A549 treated with CpdA at 1 μM for 4 hours (cell line): ENCODE results near the gene TMEM203. TPM values are rescaled to one million over a fixed set of nuclear protein-coding genes. Genes with fewer than 3 reads are reported as not detected.

ENCODE experiments used
- total RNA-seq: library from RNA; stranded (reverse); fragments of 200-300 nt; extraction: Qiagen RNA extraction; gene quantifications from 5 replicates; pipeline ENCODE4 v1.2.3, GENCODE V29; 2022; ENCODE audit warnings: low read depth

TMEM203 gene, protein sequence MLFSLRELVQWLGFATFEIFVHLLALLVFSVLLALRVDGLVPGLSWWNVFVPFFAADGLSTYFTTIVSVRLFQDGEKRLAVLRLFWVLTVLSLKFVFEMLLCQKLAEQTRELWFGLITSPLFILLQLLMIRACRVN
- total RNA-seq, result 32.9 to 47.1 TPM (median 45.3 TPM) in 5 replicates

DNA sequence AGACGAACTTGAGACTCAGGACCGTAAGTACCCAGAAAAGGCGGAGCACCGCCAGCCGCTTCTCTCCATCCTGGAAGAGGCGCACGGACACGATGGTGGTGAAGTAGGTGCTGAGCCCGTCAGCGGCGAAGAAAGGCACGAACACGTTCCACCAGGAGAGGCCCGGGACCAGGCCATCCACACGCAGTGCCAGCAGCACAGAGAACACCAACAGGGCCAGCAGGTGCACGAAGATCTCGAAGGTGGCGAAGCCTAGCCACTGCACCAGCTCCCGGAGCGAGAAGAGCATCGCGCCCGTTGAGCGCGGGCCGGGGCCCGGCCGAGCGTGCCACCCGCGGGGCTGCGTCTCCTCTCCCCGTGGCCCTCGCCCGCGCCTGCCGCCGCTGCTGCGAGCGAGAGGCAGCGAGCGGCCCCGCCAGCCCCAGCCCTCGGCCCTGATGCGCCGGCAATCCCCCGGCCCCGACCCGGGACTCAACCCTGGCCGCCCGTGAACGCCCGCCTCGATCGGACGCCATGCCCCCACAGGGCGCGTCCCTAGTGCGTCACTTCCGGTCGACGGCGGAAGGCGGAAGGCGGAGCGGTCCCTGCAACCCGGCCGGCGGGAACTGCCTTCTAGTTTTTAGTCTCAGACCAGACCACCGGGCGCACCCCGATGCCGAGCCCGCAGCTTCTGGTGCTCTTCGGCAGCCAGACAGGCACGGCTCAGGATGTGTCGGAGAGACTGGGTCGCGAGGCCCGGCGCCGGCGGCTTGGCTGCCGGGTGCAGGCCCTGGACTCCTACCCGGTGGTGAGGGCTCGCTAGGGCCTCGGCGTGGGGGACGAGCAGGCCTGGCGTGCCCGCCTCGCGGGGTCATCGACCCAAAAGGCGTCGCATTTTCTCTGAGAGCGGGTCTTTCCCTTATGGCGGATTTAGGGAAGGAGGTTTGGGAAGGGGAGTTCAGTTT is at the start of gene TMEM203, which contains the start of gene NDOR1:
Gene TMEM203, minus strand, starts transcription at position 523 of the 944 bp plus-strand sequence. Its CDS starts 234 bp downstream, at position 289.
Gene NDOR1, plus strand, starts transcription at position 575 of the 944 bp plus-strand sequence. Its CDS starts 78 bp downstream, at position 653.

DNA sequence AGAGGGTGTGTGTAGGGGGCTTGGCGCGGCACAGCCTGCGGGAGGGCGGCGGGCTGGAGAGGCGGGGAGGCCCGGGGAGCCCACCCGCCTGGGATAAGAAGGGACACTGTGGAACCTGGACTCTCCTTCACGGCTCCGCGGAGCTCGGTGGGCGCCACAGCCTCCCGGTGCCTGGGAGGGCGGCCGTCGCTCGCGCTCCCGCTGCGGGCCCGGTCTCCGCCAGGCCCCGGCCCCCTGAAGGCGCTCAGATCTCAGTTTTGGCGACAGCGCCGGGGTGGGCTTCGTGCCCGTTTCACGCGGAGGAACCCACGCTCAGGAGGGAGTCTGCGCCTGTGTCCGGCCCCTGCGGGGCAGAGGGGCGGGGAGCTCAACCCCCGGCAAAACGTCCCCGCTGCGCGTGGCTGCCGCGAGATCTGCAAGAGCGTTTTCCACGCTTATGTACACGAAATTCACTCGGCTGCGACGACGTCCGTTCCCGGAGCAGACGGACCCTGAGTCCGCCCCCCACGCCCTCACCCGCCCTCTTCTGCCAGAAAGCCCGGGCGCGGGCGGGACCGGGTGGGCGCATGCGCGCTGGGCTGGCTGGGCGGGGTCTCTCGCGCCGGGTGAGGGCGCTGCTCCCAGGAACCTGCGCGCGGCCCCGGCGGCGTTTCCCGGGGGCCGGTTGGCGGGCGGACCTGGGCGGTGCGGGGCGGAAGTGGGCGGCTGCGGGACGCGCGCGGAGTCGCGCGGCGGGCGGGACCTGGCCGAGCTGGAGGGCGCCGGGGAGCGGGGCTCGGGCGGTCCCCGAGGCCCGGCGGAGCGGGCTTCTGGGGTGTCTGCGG is 49.4 kb upstream of the TMEM203 start, which contains the start of gene NELFB:
Gene NELFB, plus strand, starts transcription at position 704 of the 824 bp plus-strand sequence.

DNA sequence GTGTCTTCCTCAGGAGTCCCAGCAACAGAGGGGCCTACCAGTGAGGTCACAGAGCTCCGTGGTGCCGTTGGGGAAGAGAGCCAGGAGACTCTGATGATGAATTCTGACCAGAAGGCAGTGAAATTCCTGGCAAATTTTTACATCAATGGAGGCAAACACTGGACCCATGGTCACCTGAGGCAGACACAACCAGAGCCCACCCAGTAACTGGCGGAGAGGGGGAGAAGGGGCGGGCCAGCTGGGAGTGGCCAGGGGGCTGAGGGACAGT is 45.7 kb upstream of the TMEM203 start, which contains the start of gene STPG3:
Gene STPG3, plus strand, starts transcription at position 93 of the 268 bp plus-strand sequence. Its CDS starts 1 bp downstream, at position 94.

DNA sequence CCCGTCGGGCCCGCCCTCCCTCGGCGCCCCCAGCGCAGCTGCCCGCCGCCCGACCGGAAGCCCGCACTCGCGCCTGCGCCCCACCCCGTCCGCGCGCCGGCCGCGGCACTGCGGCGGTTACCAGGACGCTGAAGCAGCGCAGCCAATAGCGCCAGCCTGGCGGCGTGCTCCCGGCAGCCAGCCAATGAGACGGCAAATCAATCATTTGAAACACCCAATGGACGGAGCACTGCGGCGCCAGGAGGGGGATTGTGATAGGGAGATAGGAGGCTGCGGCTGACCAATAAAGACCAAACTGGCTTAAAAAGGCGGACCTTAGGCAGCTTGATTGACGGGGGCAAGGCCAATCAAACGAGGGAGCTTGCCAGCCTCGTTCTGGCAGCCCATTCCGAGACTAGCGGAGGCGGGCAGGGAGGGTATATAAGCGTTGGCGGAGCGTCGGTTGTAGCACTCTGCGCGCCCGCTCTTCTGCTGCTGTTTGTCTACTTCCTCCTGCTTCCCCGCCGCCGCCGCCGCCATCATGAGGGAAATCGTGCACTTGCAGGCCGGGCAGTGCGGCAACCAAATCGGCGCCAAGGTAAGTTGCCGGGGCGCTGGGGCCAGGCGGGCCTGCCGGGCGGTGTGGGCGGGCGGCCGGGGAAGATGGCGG is 35.5 kb upstream of the TMEM203 start, which contains the start of gene TUBB4B:
Gene TUBB4B, plus strand, starts transcription at position 447 of the 649 bp plus-strand sequence. Its CDS starts 74 bp downstream, at position 521.

DNA sequence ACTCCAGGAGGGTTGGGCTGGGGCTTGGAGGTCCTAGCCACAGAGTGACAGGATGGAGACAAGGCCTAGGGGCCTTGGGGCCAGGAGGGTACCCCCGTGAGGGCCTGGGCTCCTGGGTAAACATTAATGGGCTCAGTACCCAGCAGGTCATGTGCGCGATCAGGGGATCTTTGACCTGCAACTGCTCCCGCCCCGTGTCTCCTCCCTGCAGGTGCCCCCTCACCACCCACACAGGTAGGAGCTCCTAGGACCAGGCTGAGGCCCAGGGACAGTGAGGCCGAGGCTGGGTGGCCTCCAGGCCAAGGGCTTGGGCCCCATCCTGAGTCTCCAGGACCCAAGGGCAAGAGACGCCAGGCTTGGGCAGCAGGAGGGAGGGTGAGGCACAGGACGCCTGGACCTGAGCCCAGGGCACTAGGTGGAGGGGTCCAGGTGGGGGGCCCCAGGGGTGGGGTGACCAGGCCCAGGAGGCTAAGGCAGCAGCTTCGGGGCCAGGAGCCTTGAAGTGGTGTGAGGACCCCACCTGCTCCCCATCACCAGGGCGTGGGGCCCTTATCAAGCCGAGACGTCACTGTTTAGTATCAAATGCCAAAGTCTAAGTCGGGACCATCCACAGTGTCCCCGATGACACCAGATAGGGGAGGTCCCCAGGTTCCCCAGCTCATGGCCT is 25.4 kb upstream of the TMEM203 start, which contains the start of gene SLC34A3:
Gene SLC34A3, plus strand, starts transcription at position 197 of the 667 bp plus-strand sequence. CDS start 802 bp downstream, outside the sequence.

DNA sequence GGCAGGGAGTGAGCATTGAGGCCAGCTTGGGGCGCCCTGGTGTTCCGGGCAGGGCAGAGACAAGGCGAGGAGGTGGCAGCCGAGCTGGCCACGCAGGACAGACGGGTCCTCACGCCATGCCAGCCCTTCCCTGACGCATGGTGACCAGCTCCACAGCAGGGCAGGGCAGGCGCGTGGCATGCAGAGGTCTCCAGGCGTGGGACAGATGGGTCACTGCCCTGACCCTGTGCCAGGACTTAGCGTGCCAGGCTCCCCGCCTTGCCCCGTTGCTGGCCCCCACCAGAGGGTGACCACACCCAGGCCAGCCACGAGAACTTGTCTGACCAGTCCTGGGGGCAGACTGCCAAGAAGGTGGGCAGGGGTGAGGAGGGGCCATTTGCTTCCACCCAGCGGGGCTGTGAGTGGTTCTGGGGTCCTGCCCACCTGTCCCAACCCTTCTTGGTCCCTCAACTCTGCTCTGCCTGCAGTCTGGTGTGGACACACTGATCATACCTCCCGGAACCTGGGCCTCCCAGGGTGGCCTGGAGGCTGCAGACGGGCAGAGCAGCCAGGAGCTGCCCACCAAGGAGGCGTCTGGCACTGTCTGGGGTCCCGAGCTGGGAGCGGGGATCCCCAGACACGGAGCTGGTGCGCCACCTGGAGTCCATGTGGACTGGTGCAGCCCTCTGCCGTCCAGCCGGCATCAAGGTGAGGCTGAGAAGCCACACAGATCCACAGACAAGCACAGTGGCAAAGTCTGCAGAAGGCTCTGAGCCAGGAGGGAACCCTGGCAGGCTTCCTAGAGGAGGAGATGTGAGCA is 21.8 kb upstream of the TMEM203 start, which contains the start of gene RNF224:
Gene RNF224, plus strand, starts transcription at position 449 of the 799 bp plus-strand sequence. CDS start 834 bp downstream, outside the sequence.

DNA sequence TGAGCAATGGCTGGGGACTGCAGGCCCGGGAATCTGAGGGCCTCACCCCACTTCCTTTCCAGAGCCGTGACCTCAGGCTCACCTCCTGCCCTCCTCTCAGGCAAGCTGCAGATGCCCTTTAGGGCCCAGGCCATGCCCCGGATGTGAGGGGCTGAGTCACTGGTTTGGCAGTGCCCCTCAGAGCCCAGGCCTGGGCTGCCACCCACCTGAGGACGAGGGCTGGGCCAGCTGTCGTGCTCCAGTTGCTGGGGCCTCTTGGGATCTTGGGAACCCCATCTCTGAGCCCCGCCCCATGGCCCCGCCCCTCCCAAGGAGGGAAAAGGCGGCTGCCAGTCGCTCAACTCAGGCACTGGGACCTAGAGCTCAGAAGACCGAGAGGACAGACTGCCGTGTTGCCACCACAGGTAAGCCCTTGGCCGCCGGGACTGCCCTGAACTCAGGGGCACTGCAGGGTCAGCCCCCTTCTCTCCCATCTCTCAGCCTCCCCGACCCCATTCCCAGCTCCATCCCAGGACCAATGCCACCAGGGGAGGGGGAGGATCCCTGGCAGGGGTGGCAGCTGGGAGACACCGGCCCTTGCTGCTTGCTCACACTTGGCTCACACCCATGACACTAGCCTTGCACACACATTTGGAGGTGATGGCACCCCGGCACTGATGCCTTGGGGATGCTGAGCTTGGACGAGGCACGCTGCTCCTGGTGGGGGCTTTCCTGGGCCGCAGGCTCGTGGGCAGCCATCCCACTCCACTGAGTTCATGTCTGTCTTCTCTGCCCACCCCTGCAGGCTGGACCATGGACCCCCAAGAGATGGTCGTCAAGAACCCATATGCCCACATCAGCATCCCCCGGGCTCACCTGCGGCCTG is 19.6 kb upstream of the TMEM203 start, which contains the start of gene CYSRT1:
Gene CYSRT1, plus strand, starts transcription at position 345 of the 865 bp plus-strand sequence. Its CDS starts 448 bp downstream, at position 793.

DNA sequence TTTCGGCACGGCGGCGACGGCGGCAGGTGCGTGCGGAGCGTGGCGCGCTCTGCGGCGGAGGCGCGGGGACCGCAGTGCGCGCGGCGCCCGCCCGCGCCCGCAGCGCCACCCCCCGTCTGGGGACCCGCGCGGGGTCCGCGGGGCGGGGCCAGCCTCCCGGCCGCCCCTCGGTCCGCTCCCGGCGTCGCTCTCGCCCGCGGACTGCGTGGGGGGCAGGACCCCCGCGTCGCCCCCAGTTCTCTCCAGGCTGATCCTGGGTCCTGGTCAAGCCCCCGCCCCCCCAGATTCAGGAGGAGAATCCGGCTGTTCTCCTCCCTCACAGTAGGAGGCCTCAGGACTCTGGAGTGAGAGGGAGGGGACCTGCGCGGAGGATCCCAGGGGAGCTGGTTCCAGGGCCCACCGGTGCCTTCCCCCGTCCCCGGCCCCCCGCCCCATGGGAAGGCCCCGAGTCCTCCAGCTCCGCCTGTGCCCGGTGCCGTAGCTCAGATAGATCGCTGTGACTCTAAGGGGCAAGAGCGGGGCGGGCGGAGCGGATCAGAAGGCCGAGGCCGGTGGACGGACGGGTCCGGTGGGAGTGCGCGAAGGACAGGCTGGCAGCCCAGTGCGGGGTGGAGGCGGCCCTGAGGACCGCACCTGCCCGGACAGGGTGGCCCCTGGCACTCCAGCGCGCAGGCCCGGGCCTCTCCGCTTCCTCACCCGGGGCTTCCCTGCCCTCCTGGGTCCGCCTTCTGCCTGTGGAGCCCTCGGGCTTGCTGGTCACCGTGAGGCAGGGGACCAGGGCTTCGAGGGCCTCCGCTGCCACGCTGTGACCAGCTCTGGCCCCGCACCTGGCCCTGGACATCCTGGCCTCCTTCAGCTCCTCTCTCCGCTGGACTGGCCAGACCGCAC is 17.0 kb upstream of the TMEM203 start, which contains the start of gene RNF208:
Gene RNF208, minus strand, starts transcription at position 51 of the 888 bp plus-strand sequence. CDS start 1,028 bp downstream, outside the sequence.

DNA sequence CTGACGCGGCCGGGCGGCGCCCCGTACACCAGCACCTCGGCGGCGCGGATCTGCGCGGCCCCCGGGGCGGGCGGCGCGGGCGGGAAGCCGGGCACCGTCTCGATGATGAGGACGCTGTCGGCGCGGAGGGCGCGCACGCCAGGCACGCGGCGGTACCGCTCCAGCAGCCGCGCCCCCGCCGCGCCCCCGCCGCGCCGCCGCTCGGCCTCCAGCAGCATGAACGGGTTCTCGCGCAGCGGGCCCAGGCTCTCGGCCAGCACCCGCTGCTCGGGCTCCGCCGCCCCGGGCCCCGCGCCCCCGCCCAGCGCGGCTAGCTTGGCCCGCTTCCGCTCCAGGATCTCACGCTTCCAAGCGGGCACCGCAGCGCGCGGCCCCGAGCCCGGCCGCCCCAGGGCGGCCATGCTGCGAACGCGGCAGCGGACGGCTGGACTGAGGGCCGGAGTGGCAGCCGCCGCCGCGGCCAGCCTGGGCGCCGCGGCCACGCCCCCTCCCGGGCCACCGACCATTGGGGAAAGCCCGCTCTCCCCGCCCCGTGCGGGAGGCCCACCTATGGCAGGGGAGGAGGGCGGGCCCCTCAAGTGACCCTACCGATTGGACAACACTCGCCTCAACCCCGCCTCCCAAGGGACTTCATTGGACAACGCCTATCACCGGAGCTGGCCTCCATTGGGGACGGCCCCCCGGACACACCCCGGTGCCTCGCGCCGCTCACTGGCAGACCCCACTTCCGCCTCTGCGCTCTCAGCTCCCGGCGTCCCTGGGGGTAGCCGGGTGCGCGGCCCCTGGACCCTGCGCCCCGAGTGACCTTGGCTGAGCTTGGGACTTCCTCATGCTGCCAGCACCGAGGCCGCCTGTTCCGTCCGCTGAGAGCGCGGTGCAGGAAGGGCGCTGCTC is 4.9 kb downstream of the TMEM203 start, which contains the start of gene TPRN:
Gene TPRN, minus strand, starts transcription at position 431 of the 894 bp plus-strand sequence. Its CDS starts 30 bp downstream, at position 401.

DNA sequence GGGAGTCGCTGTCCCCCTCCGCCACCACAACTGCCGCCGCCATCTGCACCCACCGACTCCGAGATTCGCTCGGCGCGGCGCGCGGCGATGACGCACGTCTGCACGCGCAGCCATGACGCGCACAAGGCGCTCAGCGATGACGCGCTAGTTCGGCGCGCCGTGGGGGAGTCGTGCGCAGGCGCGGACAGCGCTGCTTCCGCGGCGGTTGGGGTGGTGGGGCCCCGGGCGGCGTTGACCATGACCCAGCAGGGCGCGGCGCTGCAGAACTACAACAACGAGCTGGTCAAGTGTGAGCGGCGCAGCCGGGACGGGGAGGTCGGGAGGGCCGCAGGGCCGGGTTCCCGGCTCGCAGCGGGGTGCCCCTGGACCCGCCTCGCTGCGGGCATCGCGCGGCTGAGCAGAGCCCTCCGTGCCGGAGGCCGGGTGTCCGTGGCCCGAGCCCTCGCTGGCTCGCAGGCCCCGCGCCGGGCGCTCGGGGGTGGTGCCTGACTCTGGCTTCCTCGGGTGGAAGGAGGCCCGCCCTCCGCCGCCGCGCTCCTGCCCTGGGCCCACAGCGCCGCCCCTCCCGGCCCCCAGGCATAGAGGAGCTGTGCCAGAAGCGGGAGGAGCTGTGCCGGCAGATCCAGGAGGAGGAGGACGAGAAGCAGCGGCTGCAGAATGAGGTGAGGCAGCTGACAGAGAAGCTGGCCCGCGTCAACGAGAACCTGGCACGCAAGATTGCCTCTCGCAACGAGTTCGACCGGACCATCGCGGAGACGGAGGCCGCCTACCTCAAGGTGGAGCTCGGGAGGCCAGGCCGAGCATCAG is 16.8 kb downstream of the TMEM203 start, which contains the start of the genes ANAPC2 and SSNA1:
Gene ANAPC2, minus strand, starts transcription at position 71 of the 807 bp plus-strand sequence. Its CDS starts 28 bp downstream, at position 43.
Gene SSNA1, plus strand, starts transcription at position 187 of the 807 bp plus-strand sequence. Its CDS starts 51 bp downstream, at position 238.

DNA sequence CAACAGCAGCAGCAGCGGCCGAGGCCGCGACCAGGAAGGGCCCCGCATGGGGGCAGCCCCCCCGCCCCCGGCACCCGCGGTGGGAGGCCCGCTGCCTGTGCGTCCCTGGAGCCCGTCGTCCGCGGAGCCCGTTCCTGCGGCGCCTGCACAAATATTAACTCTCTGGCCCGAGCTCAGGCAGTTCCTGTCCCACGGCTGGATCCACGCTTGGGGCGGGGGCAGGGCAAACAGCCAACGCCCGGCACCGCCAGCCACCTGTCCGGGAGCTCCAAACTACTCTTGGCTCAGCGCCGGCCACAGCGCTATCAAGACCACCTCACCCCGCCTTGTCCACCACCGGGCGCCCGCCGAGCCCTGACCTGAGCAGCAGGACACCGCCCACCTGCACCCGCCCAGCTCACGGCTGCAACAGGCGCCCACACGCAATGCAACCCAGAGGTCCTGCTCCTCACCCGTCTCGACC is 35.5 kb downstream of the TMEM203 start, which contains the start of gene LRRC26:
Gene LRRC26, minus strand, starts transcription at position 156 of the 463 bp plus-strand sequence. Its CDS starts 108 bp downstream, at position 48.

